ENCODE measurements around the gene GSN.

DNA sequence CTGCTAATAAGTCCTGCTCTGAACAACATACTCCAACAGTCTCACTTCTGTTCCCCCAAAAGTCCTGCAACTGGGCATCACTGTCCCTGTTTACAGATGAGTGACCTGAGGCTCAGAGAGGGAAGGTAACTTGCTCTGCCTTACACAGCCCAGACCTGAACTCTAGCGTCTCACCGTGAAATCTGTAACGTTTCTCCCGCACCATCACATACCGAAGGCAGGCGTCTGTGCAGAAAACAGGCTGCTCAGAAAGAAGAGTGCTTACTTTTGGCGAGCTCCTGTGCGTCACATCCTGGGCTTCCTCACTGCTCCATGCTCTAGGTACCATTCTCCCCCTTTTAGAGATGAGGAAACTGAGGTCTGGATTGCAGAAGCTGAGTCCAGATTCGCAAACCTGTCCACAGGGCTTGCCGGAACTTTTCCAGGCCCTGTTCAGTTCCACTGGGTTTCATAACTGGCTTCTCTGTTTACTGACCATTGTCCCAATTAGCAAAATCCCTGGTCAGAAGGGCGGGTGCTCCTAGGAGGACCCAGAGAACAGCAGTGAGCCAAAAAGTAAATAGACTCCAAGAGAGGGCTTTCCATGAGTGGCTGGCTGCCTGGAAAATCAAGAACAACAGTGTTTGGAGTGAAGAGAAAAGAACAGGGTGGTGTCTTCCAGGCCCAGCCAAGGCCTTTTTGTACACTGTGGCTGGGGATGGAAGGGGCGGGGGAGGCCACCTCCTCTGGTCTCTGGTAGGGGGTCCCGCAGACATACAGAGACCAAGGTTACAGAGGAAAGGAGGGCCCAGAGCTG, 27.1 kb downstream of the GSN start:
- TF ChIP-seq POLR2A (IDR thresholded peaks at IDR 0.05) (no peak), CTCF (IDR thresholded peaks at IDR 0.05) (no peak)
